SJSA1 (cell line): ENCODE measurements around the gene TNFAIP1. TPM values are rescaled to one million over a fixed set of nuclear protein-coding genes. Genes with fewer than 3 reads are reported as not detected.

Source experiments
- DNase-seq, 2 experiments: peaks; one replicate each; pipeline ENCODE4 v3.0.0-alpha.2; 2015 to 2020; ENCODE audit warnings: low spot score in 2 of 2, low read depth in 1 of 2
- H3K27ac ChIP-seq: fragments of 250-450 bp; sonication (Bioruptor Pico); 2 replicates; pipeline ENCODE4 v1.5.1; 2020; ENCODE audit warnings: mild to moderate bottlenecking, moderate library complexity
- H3K27me3 ChIP-seq: fragments of 250-450 bp; sonication (Bioruptor Pico); replicated peaks from 2 replicates; pipeline ENCODE4 v1.5.1; 2020; ENCODE audit warnings: mild to moderate bottlenecking, moderate library complexity
- H3K36me3 ChIP-seq: fragments of 250-450 bp; sonication (Bioruptor Pico); 2 replicates; pipeline ENCODE4 v1.5.1; 2020; ENCODE audit warnings: mild to moderate bottlenecking
- H3K4me1 ChIP-seq: fragments of 250-450 bp; sonication (Bioruptor Pico); replicated peaks from 2 replicates; pipeline ENCODE4 v1.6.1; 2021; ENCODE audit warnings: mild to moderate bottlenecking
- H3K4me3 ChIP-seq: fragments of 250-450 bp; sonication (Bioruptor Pico); 2 replicates; pipeline ENCODE4 v1.5.1; 2020; ENCODE audit warnings: mild to moderate bottlenecking
- H3K9me3 ChIP-seq: fragments of 250-450 bp; sonication (Bioruptor Pico); replicated peaks from 2 replicates; pipeline ENCODE4 v1.5.1; 2020; ENCODE audit warnings: mild to moderate bottlenecking
- total RNA-seq: library from RNA; depleted of rRNA; stranded (reverse); fragments of >200 nt; shearing (Covaris generic); gene quantifications from 2 replicates; pipeline ENCODE4 v1.2.3, GENCODE V29; 2014

The TNFAIP1 gene
- total RNA-seq, 1 experiment from 2014 or later = 30.0 TPM

- H3K4me3 ChIP-seq = no peak overlapping the region
- DNase-seq = no peak
- no peaks in the 10 kb centered on the region for H3K9me3 ChIP-seq
- peaks cover 17% of the 10 kb centered on the region for H3K36me3 ChIP-seq
- no peak overlapping the region for H3K27ac ChIP-seq
- no peaks in the 10 kb centered on the region for H3K27me3 ChIP-seq
- H3K4me1 ChIP-seq = no peaks in the 10 kb centered on the region
Observed at GRCh38 chr17:28365487-28365886, 29.9 kb downstream of the TNFAIP1 start.

GRCh38 chr17:28366605-28367004 lies 31.0 kb downstream of the TNFAIP1 start:
- no peak overlapping the region for H3K4me3 ChIP-seq
- H3K4me1 ChIP-seq = peaks cover 6% of the 10 kb centered on the region
- no peak for DNase-seq
- H3K27ac ChIP-seq = no peak overlapping the region
- H3K36me3 ChIP-seq = peaks cover 6% of the 10 kb centered on the region
- no peaks in the 10 kb centered on the region for H3K27me3 ChIP-seq
- no peaks in the 10 kb centered on the region for H3K9me3 ChIP-seq

DNA sequence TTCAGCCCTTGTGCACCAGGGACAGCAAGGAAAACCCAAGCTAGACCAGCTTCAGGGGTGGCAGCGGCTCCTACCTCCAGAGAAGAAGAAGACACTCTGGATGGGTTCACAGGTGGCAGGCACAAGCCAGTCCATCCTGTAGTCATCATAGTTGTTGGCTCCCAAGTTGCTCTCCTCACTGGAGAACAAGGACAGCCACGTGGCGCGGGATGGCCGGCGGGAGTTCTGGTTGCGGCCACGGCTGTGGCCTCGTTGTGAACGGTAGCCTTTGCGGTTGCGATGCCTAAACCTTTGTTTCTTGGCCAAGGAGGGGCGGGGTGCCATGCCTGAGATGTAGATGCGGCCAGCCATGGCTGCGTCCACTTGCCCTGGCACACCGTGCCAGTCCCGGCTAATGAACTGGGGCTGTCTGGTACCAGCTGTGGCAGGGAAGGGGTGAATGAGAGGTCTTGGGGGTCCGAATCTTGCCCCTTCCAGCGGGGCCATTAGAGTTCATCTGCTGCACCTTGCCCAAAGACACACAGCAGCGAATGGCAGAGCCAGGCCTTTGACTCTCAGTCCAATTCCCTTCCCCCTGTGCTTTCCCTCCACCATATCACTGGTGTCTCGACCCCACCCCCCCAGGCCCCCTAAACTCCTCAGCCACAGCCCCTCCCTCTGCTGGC lies 32.2 kb downstream of the TNFAIP1 start:
- H3K27ac ChIP-seq = no peak overlapping the region
- no peak overlapping the region for H3K4me3 ChIP-seq
- DNase-seq = no peak
- peaks cover 6% of the 10 kb centered on the region for H3K36me3 ChIP-seq
- no peaks in the 10 kb centered on the region for H3K27me3 ChIP-seq
- H3K4me1 ChIP-seq = peaks cover 18% of the 10 kb centered on the region
- no peaks in the 10 kb centered on the region for H3K9me3 ChIP-seq

- H3K36me3 ChIP-seq = peaks cover 6% of the 10 kb centered on the region; the same call in 1 of the 2 replicates
- no peak overlapping the region for H3K27ac ChIP-seq
- H3K4me3 ChIP-seq = no peak overlapping the region
- H3K27me3 ChIP-seq = no peaks in the 10 kb centered on the region
- no peaks in the 10 kb centered on the region for H3K9me3 ChIP-seq
- no peak for DNase-seq
- peaks cover 24% of the 10 kb centered on the region for H3K4me1 ChIP-seq
Observed at GRCh38 chr17:28368306-28368831, 32.8 kb downstream of the TNFAIP1 start.

- Histone ChIP-seq H3K36me3 (0 out of 2 replicates have a peak, but pooled peaks cover 6% of the 10 kb centered on the region), H3K4me1 (peaks cover 24% of the 10 kb centered on the region), H3K27me3 (no peaks in the 10 kb centered on the region), H3K27ac (no peak overlapping the region), H3K4me3 (no peak overlapping the region), H3K9me3 (no peaks in the 10 kb centered on the region)
- no peak for DNase-seq
Observed at GRCh38 chr17:28368915-28369683, 33.5 kb downstream of the TNFAIP1 start.

GRCh38 chr17:28369684-28370034 lies 34.1 kb downstream of the TNFAIP1 start:
- 0 out of 2 replicates have a peak, but pooled peaks cover 6% of the 10 kb centered on the region for H3K36me3 ChIP-seq
- H3K4me3 ChIP-seq = no peak overlapping the region
- DNase-seq = no peak
- no peaks in the 10 kb centered on the region for H3K9me3 ChIP-seq
- H3K27ac ChIP-seq = no peak overlapping the region
- peaks cover 24% of the 10 kb centered on the region for H3K4me1 ChIP-seq
- H3K27me3 ChIP-seq = no peaks in the 10 kb centered on the region

DNA sequence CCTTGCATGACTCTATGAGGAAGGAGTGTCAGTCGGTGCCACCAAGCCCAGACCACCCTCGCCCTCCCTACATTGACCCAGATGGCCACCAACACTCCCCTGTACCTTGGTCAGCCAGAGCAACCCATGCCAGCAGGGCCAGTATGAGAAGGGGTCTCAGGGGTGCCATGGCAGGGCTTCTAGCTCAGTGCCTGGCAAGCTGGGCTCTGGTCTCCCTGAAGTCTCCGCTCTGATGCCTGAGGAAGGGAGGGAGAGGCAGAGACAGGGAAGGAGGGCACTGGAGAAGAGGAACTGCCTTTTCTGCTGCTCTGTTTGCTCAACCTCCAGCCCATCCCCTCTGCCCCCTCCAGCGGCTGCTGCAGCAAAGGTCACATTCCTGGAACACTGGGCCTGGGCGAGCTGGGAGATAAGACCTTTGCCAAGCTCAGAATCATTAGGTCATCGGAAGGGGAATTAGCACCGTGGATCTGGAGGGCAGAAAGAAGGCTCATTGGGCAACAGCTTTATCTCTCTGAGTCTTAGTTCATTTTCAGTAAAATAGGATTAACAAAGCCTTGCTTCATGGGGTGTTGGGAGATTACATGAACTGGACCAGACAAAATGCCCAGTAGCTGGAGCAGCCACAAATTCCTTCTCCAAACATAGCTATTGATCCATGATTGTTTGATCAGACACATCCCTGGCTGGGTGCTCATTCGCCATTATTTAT lies 34.6 kb downstream of the TNFAIP1 start, which contains the start of gene VTN:
Gene VTN, minus strand, starts transcription at position 273 of the 709 bp plus-strand sequence. Its CDS starts 104 bp downstream, at position 169.
- H3K36me3 ChIP-seq = 0 out of 2 replicates have a peak, but pooled peaks cover 6% of the 10 kb centered on the region
- no peak for DNase-seq
- H3K27me3 ChIP-seq = no peaks in the 10 kb centered on the region
- no peaks in the 10 kb centered on the region for H3K9me3 ChIP-seq
- H3K4me1 ChIP-seq = peaks cover 24% of the 10 kb centered on the region
- 0 out of 2 replicates have a peak within 1 kb of the TSS, but pooled peaks have one; percentile 14 for H3K27ac ChIP-seq
- H3K4me3 ChIP-seq = peak within 1 kb of the TSS; percentile 67

GRCh38 chr17:28370744-28371103 lies 35.2 kb downstream of the TNFAIP1 start:
- no peaks in the 10 kb centered on the region for H3K27me3 ChIP-seq
- no peak for DNase-seq
- 0 out of 2 replicates have a peak overlapping the region, but pooled peaks have one; percentile 14 for H3K27ac ChIP-seq
- peaks cover 24% of the 10 kb centered on the region for H3K4me1 ChIP-seq
- no peaks in the 10 kb centered on the region for H3K9me3 ChIP-seq
- H3K4me3 ChIP-seq = peak overlapping the region; percentile 67
- H3K36me3 ChIP-seq = 0 out of 2 replicates have a peak, but pooled peaks cover 6% of the 10 kb centered on the region

DNA sequence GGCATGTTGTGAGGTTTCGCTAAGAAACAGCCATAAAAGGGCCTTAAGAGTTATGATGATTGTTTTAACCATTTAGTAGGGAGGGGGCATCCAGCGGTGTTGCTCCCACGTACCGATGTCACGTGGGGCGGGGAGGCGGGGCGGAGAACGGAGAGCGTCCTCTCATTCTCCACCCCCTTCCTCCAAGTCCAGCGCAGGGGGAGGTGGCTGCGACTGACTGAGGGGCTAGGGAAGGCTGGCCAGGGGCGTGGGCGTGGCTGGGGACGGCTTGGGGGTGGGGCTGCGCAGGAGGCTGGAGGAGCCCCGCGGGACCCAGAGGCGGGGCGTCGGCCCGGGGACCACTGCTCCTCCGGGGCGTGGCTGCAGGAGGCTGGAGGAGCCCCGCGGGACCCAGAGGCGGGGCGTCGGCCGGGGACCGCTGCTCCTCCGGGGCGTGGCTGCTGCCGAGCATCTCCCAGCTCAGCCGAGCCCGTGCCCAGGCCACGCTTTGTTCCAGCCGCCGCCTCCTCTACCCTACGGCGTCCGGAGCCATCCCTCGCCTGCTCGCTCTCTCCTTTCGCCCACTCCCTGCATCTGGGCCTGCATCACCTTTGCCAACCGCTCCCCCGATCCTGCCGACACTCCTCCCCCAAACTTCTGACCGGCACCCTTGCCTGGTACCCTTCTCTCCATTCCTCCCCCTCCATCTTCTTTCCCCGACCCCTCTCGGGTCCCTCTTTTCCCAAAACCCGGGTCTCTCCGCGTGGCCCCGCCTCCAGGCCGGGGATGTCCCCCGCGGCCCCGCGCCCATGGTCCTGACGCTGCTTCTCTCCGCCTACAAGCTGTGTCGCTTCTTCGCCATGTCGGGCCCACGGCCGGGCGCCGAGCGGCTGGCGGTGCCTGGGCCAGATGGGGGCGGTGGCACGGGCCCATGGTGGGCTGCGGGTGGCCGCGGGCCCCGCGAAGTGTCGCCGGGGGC lies 36.0 kb downstream of the TNFAIP1 start, which contains the start of gene SARM1:
Gene SARM1, plus strand, starts transcription at position 450 of the 958 bp plus-strand sequence. Its CDS starts 339 bp downstream, at position 789.
- Histone ChIP-seq H3K27ac (0 out of 2 replicates have a peak within 1 kb of the TSS, but pooled peaks have one; percentile 14), H3K4me1 (peaks cover 24% of the 10 kb centered on the region), H3K36me3 (0 out of 2 replicates have a peak, but pooled peaks cover 6% of the 10 kb centered on the region), H3K27me3 (no peaks in the 10 kb centered on the region), H3K4me3 (peak within 1 kb of the TSS; percentile 67), H3K9me3 (no peaks in the 10 kb centered on the region)
- peak; percentile 85 to 97 for DNase-seq

DNA sequence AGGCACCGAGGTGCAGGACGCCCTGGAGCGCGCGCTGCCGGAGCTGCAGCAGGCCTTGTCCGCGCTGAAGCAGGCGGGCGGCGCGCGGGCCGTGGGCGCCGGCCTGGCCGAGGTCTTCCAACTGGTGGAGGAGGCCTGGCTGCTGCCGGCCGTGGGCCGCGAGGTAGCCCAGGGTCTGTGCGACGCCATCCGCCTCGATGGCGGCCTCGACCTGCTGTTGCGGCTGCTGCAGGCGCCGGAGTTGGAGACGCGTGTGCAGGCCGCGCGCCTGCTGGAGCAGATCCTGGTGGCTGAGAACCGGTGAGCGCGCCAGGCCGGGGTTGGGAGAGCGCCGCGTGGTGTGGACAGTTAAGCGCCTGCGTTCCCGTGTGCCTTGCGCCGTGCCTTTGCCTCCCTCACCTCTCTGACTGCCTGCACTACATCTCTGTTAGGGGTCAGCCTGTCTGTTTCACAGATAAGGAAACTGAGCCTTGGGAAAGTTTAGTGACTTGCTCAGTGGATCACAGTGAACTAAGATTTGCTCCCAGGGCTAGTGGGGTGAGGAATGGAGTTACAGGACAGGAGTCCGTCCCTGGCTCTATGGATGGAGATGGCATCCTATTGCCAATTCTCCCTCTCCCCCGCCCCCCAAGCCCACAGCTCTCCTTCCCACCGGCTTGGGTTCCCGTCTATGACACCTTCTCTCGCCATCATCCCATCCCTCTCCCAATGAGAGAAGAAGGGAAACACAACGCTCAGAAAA lies 36.8 kb downstream of the TNFAIP1 start:
- Histone ChIP-seq H3K4me1 (peaks cover 24% of the 10 kb centered on the region), H3K4me3 (peak overlapping the region; percentile 67), H3K9me3 (no peaks in the 10 kb centered on the region), H3K36me3 (0 out of 2 replicates have a peak, but pooled peaks cover 6% of the 10 kb centered on the region), H3K27me3 (no peaks in the 10 kb centered on the region), H3K27ac (0 out of 2 replicates have a peak overlapping the region, but pooled peaks have one; percentile 8)
- peak in 1 of 2 experiments; percentile 52 for DNase-seq

- peak overlapping the region; percentile 67 for H3K4me3 ChIP-seq
- H3K4me1 ChIP-seq = peaks cover 24% of the 10 kb centered on the region
- 0 out of 2 replicates have a peak, but pooled peaks cover 6% of the 10 kb centered on the region for H3K36me3 ChIP-seq
- no peak overlapping the region for H3K27ac ChIP-seq
- H3K9me3 ChIP-seq = no peaks in the 10 kb centered on the region
- no peaks in the 10 kb centered on the region for H3K27me3 ChIP-seq
- no peak for DNase-seq
Observed at GRCh38 chr17:28372945-28373274, 37.3 kb downstream of the TNFAIP1 start.
